ENCODE results near the gene F12.
A peak's percentile ranks its signal among the peaks of the same experiment; 100 is the strongest.

Gene F12

DNA sequence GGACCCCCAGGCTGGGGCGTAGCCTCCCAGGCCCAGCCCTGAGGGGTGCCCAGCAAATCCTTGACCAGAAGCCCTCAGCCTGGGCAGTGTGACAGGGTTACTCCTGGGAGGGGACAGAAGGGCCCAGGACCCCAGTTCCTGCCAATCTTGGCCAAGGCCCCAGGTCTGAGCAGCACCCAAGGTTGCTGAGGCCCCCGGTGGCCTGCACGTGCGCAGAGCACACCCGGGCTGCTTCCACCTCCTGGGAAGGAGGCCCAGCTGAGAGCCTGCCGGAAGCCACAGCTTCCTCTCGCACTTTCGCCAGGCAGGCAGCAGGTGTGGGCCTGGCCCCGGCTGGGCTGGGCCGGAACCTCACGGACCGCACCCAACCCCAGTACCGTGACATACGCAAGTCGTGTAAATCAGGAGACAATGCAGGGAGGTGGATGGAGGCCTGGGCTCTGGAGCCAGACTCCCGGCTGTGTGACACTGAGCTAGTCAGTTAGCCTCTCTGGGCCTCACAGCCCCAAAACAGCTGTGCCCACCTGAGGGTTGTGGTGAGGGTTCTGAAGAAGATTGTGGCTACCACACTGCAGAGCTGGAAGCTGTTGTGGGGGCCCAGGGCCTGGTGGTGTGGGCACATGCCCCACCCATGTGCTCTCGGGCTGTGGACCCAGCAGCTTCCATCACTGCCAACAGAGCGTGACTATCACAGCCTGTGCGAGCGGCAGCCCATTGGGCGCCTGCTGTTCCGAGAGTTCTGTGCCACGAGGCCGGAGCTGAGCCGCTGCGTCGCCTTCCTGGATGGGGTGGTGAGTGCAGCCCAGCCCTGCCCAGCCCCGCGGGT is 22.2 kb upstream of the F12 start:
- DNase-seq (ENCODE audit: low read depth) = peak; percentile 87
- peak overlapping the region; percentile 26 for H3K4me3 ChIP-seq (ENCODE audit: low read depth, low read length)
- TF ChIP-seq, protein P1, sequence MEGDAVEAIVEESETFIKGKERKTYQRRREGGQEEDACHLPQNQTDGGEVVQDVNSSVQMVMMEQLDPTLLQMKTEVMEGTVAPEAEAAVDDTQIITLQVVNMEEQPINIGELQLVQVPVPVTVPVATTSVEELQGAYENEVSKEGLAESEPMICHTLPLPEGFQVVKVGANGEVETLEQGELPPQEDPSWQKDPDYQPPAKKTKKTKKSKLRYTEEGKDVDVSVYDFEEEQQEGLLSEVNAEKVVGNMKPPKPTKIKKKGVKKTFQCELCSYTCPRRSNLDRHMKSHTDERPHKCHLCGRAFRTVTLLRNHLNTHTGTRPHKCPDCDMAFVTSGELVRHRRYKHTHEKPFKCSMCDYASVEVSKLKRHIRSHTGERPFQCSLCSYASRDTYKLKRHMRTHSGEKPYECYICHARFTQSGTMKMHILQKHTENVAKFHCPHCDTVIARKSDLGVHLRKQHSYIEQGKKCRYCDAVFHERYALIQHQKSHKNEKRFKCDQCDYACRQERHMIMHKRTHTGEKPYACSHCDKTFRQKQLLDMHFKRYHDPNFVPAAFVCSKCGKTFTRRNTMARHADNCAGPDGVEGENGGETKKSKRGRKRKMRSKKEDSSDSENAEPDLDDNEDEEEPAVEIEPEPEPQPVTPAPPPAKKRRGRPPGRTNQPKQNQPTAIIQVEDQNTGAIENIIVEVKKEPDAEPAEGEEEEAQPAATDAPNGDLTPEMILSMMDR (IDR thresholded peaks at IDR 0.05; ENCODE audit: low read depth, low read length, missing control alignments) = no peak

DNA sequence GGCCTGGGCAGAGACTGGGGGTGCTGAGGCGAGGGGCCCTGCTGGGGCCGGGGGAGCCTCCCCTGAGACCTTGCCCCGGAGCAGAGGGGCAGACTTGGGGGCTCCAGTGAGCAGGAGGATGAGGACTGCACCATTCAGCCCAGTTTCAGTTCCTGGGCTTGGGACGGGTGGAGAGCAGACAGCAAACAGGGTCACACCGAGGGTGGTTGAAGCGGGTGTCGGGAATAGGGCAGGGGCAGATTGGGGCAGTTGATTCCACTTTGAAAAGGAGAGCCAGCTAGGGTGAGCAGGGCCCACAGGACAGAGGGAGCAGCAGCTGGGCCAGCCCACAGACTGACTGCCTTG is 21.6 kb upstream of the F12 start:
- peak overlapping the region; percentile 4 for H3K4me3 ChIP-seq (ENCODE audit: low read depth, low read length)
- TF ChIP-seq, protein P1 (IDR thresholded peaks at IDR 0.05; ENCODE audit: low read depth, low read length, missing control alignments) = no peak
- no peak for DNase-seq (ENCODE audit: low read depth)

DNA sequence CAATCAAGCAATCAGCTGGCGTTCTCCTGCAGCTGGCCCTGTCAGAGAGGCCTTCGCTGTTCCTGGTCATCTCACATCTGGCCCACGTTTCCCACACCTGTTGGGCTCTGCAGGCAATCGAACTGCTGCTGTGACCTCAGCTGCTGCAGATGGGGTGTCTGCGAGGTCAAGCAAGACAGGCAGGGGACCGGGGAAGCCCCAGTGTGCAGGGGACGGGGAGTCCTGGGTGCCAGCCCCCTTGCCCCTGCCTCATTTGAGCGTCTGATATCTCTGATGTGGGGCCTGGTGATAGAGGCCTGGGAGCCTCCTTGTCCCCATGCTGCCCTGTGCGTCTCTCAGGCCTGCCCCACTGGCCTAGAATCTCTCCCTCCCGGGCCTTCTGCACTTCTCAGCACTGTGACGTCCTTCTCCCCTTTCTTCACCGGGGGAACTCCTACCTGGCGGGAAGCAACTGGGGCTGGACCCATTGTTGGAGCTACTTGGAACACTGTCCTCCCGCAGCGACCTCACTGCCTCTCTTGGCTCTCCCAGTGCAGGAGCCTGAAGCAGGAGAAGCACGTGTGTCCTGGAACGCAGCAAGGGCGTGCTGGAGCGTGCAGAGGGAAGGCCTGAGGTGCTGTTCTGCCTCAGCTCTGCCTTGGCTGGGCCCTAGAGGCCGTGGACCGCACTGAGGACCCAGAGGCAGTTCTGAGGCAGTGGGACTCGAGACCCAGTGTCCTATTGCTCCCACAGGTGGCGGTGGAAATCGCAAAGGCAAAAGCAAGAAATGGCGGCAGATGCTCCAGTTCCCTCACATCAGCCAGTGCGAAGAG is 21.0 kb upstream of the F12 start:
- TF ChIP-seq, protein P1 (IDR thresholded peaks at IDR 0.05; ENCODE audit: low read depth, low read length, missing control alignments) = peak; percentile 3
- peak overlapping the region; percentile 4 for H3K4me3 ChIP-seq (ENCODE audit: low read depth, low read length)
- no peak for DNase-seq (ENCODE audit: low read depth)

DNA sequence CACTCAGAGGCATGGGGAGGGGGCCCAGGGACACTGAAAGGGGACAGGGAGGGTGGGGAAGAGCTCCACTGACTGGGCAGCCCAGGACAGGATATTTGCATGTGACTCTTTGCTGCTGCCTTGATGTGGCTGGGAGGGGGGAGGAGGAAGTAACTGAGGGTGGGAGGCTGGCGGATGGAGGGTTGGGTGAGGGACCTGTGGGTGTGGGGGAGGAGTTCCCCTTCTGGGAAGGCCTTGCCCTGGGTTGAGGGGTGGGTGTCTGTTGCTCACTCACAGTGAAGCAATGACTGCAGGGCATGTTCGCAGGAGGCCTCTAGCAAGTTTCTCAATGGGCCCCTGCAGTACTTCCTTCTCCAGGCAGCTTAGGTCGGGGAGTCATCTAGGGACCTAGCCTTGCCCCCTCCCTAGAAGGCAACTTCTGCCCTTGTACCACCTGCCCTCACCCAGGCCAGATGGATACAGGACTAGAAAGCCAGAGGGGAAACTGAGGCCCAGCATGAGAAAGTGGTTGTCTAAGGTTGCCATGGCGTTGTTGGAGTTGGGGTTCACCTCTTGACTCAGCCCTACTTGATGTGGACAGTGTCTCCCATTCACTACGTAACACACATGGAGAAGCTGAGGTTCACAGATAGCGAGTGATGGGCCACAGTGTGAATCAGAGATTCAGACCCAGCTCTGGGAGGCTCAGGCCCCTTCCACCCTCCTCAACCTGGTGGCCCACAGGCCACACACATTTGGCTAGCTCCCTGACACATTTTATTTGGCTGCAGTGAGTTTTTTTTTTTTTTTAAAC is 20.1 kb upstream of the F12 start:
- TF ChIP-seq, protein P1 (IDR thresholded peaks at IDR 0.05; ENCODE audit: low read depth, low read length, missing control alignments) = no peak
- no peak for DNase-seq (ENCODE audit: low read depth)
- peak overlapping the region; percentile 71 for H3K4me3 ChIP-seq (ENCODE audit: low read depth, low read length)

DNA sequence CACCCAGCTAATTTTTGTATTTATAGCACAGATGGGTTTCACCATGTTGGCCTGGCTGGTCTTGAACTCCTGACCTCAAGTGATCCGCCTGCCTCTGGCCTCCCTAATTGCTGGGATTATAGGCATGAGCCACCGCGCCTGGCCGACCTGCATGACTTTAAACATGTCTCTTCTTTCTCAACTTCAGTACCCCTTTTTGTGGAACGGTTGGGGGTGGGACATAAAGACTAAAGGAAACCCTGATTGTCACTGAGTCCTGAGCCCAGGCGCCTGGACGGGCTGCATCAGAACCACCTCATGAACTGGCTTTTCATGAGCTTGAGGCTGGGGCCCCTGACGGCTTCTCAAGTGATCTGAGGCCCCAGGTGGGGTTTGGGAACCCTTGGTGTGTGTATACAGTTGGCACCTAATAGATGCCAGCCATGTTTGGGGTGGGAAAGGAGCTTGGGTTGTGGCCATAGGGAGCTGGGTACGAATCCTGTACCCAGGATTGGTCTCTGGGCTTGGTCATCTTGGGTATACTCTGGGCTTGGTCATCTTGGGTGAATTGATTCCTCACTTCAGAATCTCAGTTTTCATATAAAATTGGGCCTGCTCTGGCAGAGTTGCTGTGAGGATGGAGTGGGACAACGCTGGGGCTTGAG is 19.3 kb upstream of the F12 start:
- TF ChIP-seq, protein P1 (IDR thresholded peaks at IDR 0.05; ENCODE audit: low read depth, low read length, missing control alignments) = no peak
- peak overlapping the region; percentile 71 for H3K4me3 ChIP-seq (ENCODE audit: low read depth, low read length)
- no peak for DNase-seq (ENCODE audit: low read depth)

DNA sequence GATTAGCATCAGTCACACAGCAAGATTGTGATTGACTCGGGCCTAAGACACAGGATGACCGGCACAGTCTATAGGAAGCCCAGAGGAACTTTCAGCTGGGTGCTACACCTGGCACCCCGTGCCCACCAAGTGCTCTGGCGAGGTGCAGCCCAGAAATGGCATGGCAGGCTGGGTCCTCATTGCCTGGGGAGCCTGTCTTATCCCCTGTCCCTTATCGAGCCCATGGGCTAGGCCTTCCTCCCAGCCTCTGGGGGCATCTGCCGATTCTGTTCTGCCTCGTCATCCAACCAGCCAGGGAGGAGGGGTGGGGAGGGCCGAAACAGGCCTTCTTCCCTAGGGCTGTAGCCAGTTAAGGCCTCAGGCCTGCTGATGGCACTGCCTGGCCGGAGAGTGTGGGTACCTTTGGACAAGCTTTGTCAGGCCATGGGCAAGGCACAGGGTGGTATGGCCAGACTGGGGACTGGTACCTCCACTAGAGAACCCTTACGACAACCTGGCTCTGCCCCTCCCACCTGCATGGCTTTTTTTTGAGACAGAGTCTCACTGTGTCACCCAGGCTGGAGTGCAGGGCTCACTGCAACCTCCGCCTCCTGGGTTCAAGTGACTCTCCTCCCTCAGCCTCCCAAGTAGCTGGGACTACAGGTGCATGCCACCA is 18.7 kb upstream of the F12 start:
- DNase-seq (ENCODE audit: low read depth) = no peak
- peak overlapping the region; percentile 71 for H3K4me3 ChIP-seq (ENCODE audit: low read depth, low read length)
- TF ChIP-seq, protein P1 (IDR thresholded peaks at IDR 0.05; ENCODE audit: low read depth, low read length, missing control alignments) = no peak
